Hepatocyte (in vitro differentiated cells): ENCODE measurements around the gene MET.

Experiments used
- CTCF ChIP-seq: fragments of 200-600 bp; sonication (generic); IDR thresholded peaks from 2 replicates; pipeline ENCODE4 v1.5.1; 2016; ENCODE audit warnings: antibody characterized with exemption, mild to moderate bottlenecking; ENCODE audit not compliant: poor library complexity
- EZH2phosphoT487 ChIP-seq: fragments of 200-600 bp; sonication (generic); IDR thresholded peaks from one replicate; pipeline ENCODE4 v1.6.1; 2018; ENCODE audit warnings: antibody characterized with exemption, mild to moderate bottlenecking, low read depth, moderate library complexity; ENCODE audit not compliant: unreplicated experiment, severe bottlenecking

- TF ChIP-seq CTCF (no peak), EZH2phosphoT487 (no peak)
These were observed 69.8 kb downstream of the MET start for GRCh38 chr7:116741625-116742316.
